Neural cell (in vitro differentiated cells): ENCODE results near the gene STX8. TPM values are rescaled to one million over a fixed set of nuclear protein-coding genes. Genes with fewer than 3 reads are reported as not detected.

Source experiments
- H2AFZ ChIP-seq: fragments of 200-600, 300-800 bp; sonication (generic), shearing (Covaris generic); 2 replicates; pipeline ENCODE4 v1.6.0; 2014; ENCODE audit warnings: low read depth, mild to moderate bottlenecking, antibody characterized with exemption, low read length, moderate library complexity
- H3F3A ChIP-seq: fragments of 200-600 bp; shearing (Covaris generic); 2 replicates; pipeline ENCODE4 v1.6.1; 2016; ENCODE audit warnings: mild to moderate bottlenecking, moderate library complexity, mixed read lengths, antibody characterized with exemption, low read length; ENCODE audit not compliant: insufficient read depth, poor library complexity, severe bottlenecking
- H3K27ac ChIP-seq: fragments of 200-600, 300-800 bp; sonication (generic), shearing (Covaris generic); 2 replicates; pipeline ENCODE4 v1.5.1; 2014; ENCODE audit warnings: mild to moderate bottlenecking, low read length, moderate library complexity
- H3K27me3 ChIP-seq: fragments of 300-800, 200-600 bp; sonication (generic), shearing (Covaris generic); 2 replicates; pipeline ENCODE4 v1.6.0; 2014; ENCODE audit warnings: mild to moderate bottlenecking, low read depth, low read length, moderate library complexity; ENCODE audit not compliant: insufficient read depth
- H3K36me3 ChIP-seq: fragments of 300-800, 200-600 bp; sonication (generic), shearing (Covaris generic); 2 replicates; pipeline ENCODE4 v1.5.1; 2014; ENCODE audit warnings: mild to moderate bottlenecking, antibody characterized with exemption, low read length, moderate library complexity; ENCODE audit not compliant: insufficient read depth
- H3K4me2 ChIP-seq: fragments of 300-800, 200-600 bp; sonication (generic), shearing (Covaris generic); 2 replicates; pipeline ENCODE4 v1.6.0; 2014; ENCODE audit warnings: mild to moderate bottlenecking, low read length
- H3K4me3 ChIP-seq: fragments of 300-800, 200-600 bp; sonication (generic), shearing (Covaris generic); 2 replicates; pipeline ENCODE4 v1.5.1; 2014; ENCODE audit warnings: mild to moderate bottlenecking, low read length, moderate library complexity
- H3K79me2 ChIP-seq: fragments of 200-600 bp; shearing (Covaris generic); replicated peaks from 2 replicates; pipeline ENCODE4 v1.6.0; 2014; ENCODE audit warnings: mild to moderate bottlenecking, low read length, moderate library complexity; ENCODE audit not compliant: insufficient read depth
- H3K9ac ChIP-seq: fragments of 300-800, 200-600 bp; sonication (generic), shearing (Covaris generic); 2 replicates; pipeline ENCODE4 v1.6.1; 2016; ENCODE audit warnings: mild to moderate bottlenecking, low read length, mixed read lengths
- H3K9me2 ChIP-seq: fragments of 200-600 bp; shearing (Covaris generic); 2 replicates; pipeline ENCODE4 v1.6.1; 2016; ENCODE audit warnings: mild to moderate bottlenecking, low read length, mixed read lengths; ENCODE audit not compliant: insufficient read depth
- H3K9me3 ChIP-seq: fragments of 200-600, 300-800 bp; sonication (generic), shearing (Covaris generic); 2 replicates; pipeline ENCODE4 v1.6.1; 2016; ENCODE audit warnings: mild to moderate bottlenecking, mixed run types, low read length, moderate library complexity, mixed read lengths
- H4K20me1 ChIP-seq: fragments of 200-600 bp; shearing (Covaris generic); 2 replicates; pipeline ENCODE4 v1.6.1; 2016; ENCODE audit warnings: mild to moderate bottlenecking, mixed run types; ENCODE audit not compliant: insufficient read depth
- EP300 ChIP-seq: fragments of 450-650 bp; conservative IDR thresholded peaks from 2 replicates; pipeline ENCODE4 v1.6.1; 2014; ENCODE audit warnings: antibody characterized with exemption, mild to moderate bottlenecking, moderate library complexity; ENCODE audit not compliant: poor library complexity, severe bottlenecking
- EZH2 ChIP-seq: fragments of 200-600, 300-800 bp; shearing (Covaris generic), sonication (generic); IDR thresholded peaks from 2 replicates; pipeline ENCODE4 v1.6.1; 2014; ENCODE audit warnings: antibody characterized with exemption, low read length, borderline replicate concordance, mild to moderate bottlenecking; ENCODE audit not compliant: insufficient read depth, poor library complexity, severe bottlenecking
- MXI1 ChIP-seq: fragments of 450-650 bp; conservative IDR thresholded peaks from 2 replicates; pipeline ENCODE4 v1.6.1; 2014; ENCODE audit warnings: antibody characterized with exemption, mild to moderate bottlenecking; ENCODE audit not compliant: poor library complexity, severe bottlenecking
- POLR2AphosphoS5 ChIP-seq: IDR thresholded peaks from 2 replicates; pipeline ENCODE4 v1.6.1; 2012
- RAD21 ChIP-seq: fragments of 450-650 bp; conservative IDR thresholded peaks from 2 replicates; pipeline ENCODE4 v1.6.1; 2014; ENCODE audit warnings: antibody characterized with exemption, mild to moderate bottlenecking, moderate library complexity
- SMC3 ChIP-seq: fragments of 450-650 bp; conservative IDR thresholded peaks from 2 replicates; pipeline ENCODE4 v1.6.1; 2014; ENCODE audit warnings: antibody characterized with exemption, mild to moderate bottlenecking, moderate library complexity; ENCODE audit not compliant: poor library complexity
- TAF1 ChIP-seq: IDR thresholded peaks from 2 replicates; pipeline ENCODE4 v1.6.1; 2012; ENCODE audit warnings: low read depth
- polyA plus RNA-seq: library from polyadenylated mRNA; depleted of rRNA; stranded (reverse); fragments of >200 nt; gene quantifications from 2 replicates; pipeline ENCODE4 v1.2.3, GENCODE V29; 2014
- TF ChIP-seq, protein P1 (sequence below): fragments of 450-650 bp; IDR thresholded peaks from 2 replicates; pipeline ENCODE4 v1.5.1; 2014; ENCODE audit warnings: antibody characterized with exemption, mild to moderate bottlenecking, moderate library complexity; ENCODE audit not compliant: poor library complexity, severe bottlenecking
- TF ChIP-seq, protein P2 (sequence below): IDR thresholded peaks from 2 replicates; pipeline ENCODE4 v1.6.1; 2012; ENCODE audit warnings: borderline replicate concordance

Gene STX8
- polyA plus RNA-seq, 1 donor from 2014 or later: 100 TPM

DNA sequence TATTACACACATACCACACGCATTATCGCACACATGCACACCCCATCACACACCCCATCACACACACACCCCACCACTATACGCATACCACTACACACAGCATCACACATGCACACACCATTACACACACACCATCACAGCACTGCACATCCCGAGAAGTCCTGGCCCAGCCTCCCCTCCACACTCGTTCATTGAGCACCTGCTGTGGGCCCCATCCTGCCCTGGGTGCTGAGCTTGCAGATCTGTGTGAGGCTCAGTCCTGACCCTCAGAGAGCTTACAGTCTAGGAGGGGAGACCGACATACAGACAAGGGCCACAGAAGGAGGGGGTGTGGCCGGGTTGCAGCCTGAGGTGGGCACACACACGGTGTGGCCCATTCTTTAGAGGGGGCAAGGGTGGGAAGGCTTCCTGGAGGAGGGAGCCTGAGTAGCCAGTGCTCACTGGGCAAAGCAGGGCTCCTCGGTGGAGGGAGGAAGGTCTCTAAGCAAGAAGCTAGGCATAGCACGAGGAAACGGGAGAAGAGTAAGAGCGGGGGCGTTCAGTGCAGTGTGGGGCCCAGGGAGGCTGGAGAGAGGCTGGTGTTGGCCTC lies 347.7 kb downstream of the STX8 start:
- H3K4me2 ChIP-seq: no peak overlapping the region
- no peaks in the 10 kb centered on the region for H3K9me2 ChIP-seq
- H3K79me2 ChIP-seq: no peaks in the 10 kb centered on the region
- H3K27ac ChIP-seq: no peak overlapping the region
- H4K20me1 ChIP-seq: no peaks in the 10 kb centered on the region
- no peaks in the 10 kb centered on the region for H3K9me3 ChIP-seq
- H3K4me3 ChIP-seq: no peak overlapping the region
- no peak overlapping the region for H2AFZ ChIP-seq
- no peaks in the 10 kb centered on the region for H3K36me3 ChIP-seq
- no peaks in the 10 kb centered on the region for H3K27me3 ChIP-seq
- TF ChIP-seq EZH2 (no peak), TAF1 (no peak), SMC3 (no peak), MXI1 (no peak), RAD21 (no peak), POLR2AphosphoS5 (no peak), EP300 (no peak)
- TF ChIP-seq, protein P1, sequence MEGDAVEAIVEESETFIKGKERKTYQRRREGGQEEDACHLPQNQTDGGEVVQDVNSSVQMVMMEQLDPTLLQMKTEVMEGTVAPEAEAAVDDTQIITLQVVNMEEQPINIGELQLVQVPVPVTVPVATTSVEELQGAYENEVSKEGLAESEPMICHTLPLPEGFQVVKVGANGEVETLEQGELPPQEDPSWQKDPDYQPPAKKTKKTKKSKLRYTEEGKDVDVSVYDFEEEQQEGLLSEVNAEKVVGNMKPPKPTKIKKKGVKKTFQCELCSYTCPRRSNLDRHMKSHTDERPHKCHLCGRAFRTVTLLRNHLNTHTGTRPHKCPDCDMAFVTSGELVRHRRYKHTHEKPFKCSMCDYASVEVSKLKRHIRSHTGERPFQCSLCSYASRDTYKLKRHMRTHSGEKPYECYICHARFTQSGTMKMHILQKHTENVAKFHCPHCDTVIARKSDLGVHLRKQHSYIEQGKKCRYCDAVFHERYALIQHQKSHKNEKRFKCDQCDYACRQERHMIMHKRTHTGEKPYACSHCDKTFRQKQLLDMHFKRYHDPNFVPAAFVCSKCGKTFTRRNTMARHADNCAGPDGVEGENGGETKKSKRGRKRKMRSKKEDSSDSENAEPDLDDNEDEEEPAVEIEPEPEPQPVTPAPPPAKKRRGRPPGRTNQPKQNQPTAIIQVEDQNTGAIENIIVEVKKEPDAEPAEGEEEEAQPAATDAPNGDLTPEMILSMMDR: no peak
- TF ChIP-seq, protein P2, sequence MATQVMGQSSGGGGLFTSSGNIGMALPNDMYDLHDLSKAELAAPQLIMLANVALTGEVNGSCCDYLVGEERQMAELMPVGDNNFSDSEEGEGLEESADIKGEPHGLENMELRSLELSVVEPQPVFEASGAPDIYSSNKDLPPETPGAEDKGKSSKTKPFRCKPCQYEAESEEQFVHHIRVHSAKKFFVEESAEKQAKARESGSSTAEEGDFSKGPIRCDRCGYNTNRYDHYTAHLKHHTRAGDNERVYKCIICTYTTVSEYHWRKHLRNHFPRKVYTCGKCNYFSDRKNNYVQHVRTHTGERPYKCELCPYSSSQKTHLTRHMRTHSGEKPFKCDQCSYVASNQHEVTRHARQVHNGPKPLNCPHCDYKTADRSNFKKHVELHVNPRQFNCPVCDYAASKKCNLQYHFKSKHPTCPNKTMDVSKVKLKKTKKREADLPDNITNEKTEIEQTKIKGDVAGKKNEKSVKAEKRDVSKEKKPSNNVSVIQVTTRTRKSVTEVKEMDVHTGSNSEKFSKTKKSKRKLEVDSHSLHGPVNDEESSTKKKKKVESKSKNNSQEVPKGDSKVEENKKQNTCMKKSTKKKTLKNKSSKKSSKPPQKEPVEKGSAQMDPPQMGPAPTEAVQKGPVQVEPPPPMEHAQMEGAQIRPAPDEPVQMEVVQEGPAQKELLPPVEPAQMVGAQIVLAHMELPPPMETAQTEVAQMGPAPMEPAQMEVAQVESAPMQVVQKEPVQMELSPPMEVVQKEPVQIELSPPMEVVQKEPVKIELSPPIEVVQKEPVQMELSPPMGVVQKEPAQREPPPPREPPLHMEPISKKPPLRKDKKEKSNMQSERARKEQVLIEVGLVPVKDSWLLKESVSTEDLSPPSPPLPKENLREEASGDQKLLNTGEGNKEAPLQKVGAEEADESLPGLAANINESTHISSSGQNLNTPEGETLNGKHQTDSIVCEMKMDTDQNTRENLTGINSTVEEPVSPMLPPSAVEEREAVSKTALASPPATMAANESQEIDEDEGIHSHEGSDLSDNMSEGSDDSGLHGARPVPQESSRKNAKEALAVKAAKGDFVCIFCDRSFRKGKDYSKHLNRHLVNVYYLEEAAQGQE: no peak
- H3F3A ChIP-seq: no peaks in the 10 kb centered on the region
- no peak overlapping the region for H3K9ac ChIP-seq

DNA sequence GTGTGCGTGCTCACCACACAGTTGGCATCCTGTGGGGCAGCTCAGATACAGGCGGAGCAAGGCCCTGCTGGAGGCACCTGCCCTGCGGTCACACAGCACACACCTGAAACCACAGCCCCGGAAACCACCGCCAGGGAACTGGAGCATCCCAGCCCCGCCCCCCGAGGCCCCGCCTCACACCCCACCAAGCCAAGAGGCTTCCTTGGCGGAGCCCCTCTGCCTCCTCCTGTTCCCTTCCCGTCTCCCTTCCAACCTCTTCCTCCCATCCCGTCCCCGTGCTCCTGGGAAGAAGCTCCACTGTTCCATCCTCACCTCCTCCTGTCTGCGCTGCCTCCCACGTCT lies 348.9 kb downstream of the STX8 start:
- Histone ChIP-seq H3K79me2 (no peaks in the 10 kb centered on the region), H4K20me1 (no peaks in the 10 kb centered on the region), H3K4me2 (no peak overlapping the region), H3K27me3 (no peaks in the 10 kb centered on the region), H3K9me2 (no peaks in the 10 kb centered on the region), H2AFZ (no peak overlapping the region), H3K9me3 (no peaks in the 10 kb centered on the region), H3K4me3 (no peak overlapping the region), H3F3A (no peaks in the 10 kb centered on the region), H3K36me3 (no peaks in the 10 kb centered on the region), H3K9ac (no peak overlapping the region), H3K27ac (no peak overlapping the region)
- TF ChIP-seq POLR2AphosphoS5 (no peak), EP300 (no peak), MXI1 (no peak), TAF1 (no peak), SMC3 (no peak), RAD21 (no peak), EZH2 (no peak)
- TF ChIP-seq, protein P2: no peak
- TF ChIP-seq, protein P1: no peak
